NCI-H2196 treated with DMSO at 0.1 percent for 48 hours (cell line): ENCODE data around the gene DNASE1L1.

ENCODE experiments used
- DNase-seq: peaks from one replicate; lab custom pipeline; 2025; ENCODE audit not compliant: unreplicated experiment; lab: John Stamatoyannopoulos, UW

Gene DNASE1L1

DNA sequence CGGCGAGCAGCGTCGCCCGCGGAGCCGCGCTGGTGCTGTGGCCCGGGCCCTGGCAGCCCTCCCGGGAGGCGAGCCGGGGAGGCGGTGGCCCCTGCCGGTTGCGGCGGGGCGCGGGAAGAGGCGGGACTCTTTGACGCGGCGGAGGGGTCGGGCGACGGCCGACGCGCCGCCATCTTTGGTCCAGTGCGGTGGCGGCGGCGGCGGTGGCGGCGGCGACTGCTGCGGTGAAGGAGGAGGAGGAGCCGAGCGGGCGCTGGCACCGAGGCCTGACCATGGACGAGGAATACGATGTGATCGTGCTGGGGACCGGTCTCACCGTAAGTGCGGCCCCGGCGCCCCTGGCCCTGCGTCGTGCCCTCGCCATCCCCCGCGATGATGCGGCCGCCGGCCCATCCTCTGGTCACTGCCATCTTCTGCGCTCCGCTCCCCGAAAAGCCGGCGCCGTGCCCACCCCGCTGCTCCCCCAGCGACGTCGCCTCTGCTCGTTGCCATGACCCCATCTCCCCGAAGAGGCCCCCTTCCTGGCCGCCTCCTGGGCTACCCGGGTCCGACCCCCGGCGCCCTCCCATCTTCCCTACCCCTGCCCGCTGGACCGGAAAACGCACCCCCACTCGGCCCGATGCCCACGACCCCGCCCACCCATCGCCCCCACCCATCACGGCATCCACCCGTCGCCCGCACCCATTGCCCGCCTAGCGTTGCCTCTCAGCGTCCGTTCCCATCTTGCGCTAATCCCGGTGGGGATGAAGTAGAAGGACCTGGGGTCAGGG is 28.1 kb upstream of the DNASE1L1 start, which contains the start of gene GDI1:
GDI1 (plus strand) TSS at position 172 of the 770 bp plus-strand sequence; CDS start at position 273, 101 bp downstream.
- DNase-seq: peak; percentile 7

DNA sequence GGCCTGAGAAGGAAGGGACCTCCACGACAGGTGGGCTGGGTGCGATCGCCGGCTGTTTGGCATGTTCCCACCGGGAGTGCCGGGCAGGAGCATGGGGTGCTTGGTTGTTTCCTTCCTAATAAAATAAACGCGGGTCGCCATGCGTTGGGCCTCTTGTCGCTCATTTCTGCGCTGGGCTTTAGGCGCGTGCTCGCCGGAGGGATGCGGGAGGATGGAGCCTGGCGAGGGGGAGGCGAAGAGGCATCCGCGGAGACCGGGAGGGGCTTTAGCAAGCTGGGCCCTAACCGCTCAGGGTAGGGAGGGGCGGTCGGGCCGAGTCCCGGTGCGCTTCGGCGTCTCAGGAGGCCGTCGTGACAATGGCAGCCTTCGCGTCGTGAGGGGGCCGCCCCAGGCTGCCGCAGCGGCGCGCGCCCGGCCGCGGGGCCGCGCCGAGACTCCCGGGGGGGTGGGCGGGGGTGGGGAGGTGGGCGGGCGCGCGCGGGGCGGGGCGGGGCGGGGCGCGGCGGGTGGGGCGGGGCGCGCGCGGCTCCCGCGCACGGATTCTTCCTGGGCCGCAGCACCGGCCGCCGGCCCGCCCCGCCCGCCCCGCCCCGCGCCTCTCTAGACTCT is 27.4 kb upstream of the DNASE1L1 start:
- no peak for DNase-seq

DNA sequence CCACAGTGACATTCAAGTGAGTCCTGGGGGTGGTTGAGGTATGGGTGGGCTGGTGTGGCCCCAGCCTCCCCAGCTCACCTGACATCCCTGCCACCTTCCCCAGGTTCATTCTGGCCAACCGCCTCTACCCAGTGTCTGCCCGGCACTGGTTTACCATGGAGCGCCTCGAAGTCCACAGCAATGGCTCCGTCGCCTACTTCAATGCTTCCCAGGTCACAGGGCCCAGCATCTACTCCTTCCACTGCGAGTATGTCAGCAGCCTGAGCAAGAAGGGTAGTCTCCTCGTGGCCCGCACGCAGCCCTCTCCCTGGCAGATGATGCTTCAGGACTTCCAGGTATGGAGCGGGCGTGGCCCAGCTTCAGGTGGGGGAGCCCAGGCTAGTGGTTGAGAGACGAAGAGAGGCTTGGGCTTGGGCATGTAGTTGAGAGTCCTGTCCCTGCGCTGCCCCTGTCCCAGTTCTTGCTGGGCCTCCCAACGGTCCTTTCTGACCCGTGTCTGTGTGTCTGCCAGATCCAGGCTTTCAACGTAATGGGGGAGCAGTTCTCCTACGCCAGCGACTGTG is 26.2 kb upstream of the DNASE1L1 start:
- DNase-seq: no peak

DNA sequence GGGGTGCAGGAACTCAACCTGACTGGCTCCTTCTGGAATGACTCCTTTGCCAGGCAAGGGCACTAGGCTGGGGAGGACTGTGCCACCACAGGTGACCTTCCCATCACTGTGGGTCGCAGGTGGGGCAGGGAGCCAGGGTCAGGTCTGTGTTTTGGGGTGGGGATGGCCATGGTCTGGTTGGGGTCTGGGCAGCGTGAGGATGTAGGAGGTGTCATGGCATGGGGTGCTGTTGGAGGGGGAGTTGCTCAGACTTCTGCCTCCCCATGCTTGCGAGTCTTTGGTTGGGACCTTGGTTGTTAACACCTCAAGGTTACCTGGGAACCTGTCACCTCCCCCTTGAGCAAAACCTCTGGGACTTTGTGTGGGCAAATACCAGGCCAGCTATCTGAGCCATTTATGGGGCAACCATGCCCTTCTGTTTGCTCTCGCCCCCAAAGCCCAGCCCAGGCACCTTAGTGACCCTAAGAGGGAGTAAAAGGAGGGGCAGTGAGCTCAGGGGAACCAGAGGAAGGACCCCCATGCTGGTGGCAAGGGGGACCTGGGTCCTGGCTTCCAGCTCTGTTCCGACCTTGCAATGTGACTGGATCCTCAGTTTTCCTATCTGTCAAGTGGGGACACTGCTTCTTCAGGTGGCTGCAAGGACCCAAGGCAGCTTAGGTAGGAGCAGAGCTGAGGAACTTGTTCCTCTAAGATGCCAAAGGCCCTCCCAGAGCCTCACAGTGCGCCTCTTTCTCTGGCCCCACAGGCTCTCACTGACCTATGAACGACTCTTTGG is 25.5 kb upstream of the DNASE1L1 start:
- DNase-seq: no peak

DNA sequence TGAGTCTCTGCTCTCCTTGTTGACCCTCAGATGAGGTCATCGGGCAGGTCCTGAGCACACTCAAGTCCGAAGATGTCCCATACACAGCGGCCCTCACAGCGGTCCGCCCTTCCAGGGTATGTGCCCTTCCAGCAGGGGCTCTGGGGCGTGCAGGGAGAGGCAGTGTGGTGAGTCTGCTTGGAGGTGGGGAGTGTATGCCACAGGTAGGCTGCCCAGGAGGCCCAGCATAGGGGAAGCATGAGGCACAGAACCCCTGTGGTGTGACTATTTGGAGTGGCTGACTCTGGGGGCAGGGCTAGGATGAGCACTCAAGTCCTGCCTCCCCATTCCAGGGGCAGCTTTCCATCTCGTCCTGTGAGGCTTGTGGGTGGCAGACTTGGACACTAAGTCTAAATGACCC is 24.6 kb upstream of the DNASE1L1 start:
- no peak for DNase-seq

DNA sequence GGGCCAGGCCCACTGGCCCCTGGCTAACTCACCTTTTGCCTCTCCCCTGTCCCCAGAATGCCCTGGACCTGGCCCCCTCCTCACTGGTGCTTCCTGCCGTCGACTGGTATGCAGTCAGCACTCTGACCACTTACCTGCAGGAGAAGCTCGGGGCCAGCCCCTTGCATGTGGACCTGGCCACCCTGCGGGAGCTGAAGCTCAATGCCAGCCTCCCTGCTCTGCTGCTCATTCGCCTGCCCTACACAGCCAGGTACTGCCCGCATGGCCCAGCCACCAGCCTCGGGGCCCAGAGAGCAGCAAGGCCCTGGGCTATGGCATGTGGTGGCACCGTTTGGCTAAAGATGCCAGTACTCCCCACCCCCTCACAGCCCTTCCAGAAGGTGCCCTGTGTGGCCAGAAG is 23.2 kb upstream of the DNASE1L1 start:
- DNase-seq: no peak

DNA sequence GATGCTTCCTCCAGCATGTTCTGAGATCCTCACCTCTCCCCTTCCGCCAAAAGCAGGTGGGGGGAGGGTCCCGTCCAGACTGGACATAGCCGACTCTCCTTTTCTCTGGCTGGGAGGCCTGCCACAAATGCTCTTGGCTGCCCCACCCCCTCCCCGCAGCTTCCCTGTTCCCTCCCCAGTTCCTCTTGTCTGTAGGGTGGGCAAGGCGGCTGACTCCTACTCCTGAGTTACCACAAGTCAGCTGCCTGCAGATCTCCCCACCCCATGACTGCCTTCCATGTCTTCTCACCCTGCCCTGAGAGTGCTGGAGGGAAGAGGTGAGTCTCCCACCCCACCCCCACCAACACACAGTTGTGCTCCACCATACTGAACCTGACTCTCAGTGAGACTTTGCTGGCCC is 22.3 kb upstream of the DNASE1L1 start:
- no peak for DNase-seq

DNA sequence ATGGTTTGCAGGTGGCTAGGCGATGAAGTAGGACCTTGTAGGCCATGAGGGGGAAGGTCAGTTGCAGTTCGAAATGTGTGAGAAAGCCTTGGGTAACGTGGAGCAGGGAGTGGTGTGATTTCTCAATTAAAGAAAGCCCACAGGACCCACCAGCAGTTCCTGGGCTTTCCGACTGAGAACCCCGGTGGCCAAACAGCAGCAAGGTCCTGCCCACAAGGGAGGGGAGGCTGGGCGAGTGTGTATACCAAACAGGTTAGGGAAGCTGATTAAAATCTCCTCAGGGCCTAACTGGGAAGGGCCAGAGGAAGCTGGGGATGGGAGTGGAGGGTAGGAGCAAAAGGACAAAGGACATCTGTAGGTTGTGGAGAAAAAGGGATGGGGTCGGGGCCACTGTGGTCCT is 21.9 kb upstream of the DNASE1L1 start:
- DNase-seq: no peak

DNA sequence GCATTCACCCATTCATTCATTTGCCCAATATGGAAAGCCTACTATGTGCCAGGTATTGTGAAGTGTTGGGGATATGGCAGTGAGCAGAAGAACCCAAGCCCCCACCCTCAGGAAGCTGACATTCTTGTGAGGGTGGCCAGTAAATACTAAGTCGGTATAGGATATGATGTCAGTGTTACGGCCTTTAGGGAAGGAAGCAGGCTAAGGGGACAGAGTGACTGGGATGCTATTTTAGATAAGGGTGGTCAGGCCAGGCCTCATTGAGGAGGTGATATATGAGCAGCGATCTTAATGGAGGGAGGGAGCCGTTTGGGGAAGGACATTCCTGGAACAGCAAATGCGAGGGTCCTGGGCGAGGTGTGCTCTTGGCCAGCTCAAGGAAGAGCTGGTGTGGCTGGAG is 21.4 kb upstream of the DNASE1L1 start:
- no peak for DNase-seq

DNA sequence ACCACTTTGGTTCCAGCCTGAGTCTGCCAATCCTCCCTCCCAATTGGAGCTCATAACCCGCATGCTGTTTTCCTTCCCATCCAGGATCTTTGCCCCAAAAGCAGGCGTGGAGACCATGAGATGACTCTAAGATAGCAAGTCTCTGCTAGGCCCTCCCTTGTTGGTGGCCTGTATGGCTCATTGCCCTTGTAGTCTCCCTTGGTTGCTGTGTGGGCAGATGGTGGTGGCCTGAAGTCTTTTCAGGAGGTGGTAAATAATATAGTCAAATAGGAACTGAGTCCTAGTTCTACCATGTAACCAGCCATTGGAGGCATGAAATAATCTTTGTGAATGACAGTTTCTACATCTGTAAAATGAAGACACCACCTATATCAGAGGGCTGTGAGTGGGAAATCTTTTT is 20.7 kb upstream of the DNASE1L1 start:
- DNase-seq: no peak

DNA sequence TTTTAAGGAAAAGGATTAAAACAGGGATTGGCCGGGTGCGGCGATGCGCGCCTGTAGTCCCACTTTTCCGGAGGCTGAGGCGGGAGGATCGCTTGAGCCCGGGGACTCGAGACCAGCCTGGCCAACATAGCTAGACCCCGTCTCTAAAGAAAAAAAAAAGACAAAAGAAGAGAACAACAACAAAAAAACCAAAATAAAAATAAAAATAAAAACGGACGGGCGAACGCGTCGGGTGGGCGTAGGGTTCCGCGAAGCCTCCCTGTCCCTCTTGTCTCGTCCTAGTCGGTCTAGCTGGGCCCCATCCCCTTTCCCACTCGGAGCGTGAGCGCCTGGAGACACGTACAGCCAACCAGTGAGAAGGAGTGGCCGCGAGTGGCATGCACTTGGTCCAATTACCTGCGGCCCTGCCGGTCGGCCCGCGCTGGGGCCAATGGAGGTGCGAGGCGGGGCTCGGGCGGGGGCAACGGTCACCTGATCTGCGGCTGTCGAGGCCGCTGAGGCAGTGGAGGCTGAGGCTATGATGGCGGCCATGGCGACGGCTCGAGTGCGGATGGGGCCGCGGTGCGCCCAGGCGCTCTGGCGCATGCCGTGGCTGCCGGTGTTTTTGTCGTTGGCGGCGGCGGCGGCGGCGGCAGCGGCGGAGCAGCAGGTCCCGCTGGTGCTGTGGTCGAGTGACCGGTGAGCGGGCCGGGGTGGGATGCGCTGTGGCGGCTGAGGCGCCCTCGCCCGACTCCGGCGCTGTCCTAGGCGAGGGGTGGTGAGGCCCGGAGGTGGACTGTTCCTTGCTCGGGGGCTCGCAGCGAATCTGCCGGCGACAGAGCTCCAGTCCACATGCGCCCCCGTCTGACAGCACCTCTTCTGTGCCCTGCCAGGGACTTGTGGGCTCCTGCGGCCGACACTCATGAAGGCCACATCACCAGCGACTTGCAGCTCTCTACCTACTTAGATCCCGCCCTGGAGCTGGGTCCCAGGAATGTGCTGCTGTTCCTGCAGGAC is 19.4 kb upstream of the DNASE1L1 start, which contains the start of gene ATP6AP1:
ATP6AP1 (plus strand) TSS at position 502 of the 996 bp plus-strand sequence; CDS start at position 518, 16 bp downstream.
- peak; percentile 69 for DNase-seq

DNA sequence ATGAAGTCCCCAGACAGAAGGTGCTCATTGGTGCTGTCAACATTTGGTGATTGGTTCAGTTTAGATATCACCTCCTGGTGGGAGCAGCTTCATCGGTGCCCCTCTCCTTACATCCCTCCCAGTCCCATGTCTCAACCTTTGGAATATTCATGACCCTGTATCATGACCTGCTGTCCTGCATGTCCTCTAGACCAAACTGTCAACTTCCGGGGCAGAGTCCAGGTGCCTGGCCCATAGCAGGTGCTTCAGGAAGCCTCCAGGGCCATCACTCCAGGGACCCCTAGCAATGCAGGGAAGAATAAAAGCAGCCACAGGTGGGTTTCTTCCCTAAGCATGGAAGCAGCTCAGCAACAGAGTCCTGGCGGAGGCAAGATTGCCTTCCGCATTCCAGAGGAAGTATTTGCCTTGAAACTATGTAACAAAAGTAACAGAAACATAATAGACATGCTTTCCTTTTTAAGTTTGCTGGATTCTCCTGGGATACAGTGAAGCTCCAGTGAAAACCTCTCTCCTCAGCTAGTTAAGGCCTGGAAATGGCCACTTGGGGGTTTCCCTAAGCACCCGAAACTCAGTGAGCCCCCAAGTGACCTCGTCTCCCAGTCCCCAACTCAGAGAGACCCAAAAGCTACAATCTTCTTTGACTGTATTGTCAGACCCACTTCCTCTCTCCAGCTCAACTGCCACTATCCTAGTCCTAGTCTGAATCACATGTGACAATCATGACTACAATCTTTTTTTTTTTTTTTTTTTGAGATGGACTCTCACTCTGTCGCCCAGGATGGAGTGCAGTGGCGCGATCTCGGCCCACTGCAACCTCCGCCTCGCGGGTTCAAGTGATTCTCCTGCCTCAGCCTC is 18.1 kb upstream of the DNASE1L1 start:
- no peak for DNase-seq

DNA sequence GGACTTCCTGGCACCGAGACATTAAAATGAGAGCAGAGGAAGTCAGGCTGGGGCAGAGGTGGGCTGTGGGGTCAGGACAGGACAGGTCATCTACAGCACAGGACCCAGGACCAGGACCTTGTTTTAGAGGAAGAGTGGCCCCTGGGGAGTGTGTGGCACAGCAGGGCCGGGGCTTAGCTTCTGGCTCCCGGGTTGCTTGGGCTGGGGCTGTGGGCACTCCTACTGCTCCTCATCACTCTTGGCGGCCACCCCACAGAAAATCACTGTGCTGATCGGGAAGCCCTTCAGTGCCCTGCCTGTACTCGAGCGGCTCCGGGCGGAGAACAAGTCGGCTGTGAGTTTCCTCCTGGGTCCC is 11.3 kb upstream of the DNASE1L1 start:
- no peak for DNase-seq

DNA sequence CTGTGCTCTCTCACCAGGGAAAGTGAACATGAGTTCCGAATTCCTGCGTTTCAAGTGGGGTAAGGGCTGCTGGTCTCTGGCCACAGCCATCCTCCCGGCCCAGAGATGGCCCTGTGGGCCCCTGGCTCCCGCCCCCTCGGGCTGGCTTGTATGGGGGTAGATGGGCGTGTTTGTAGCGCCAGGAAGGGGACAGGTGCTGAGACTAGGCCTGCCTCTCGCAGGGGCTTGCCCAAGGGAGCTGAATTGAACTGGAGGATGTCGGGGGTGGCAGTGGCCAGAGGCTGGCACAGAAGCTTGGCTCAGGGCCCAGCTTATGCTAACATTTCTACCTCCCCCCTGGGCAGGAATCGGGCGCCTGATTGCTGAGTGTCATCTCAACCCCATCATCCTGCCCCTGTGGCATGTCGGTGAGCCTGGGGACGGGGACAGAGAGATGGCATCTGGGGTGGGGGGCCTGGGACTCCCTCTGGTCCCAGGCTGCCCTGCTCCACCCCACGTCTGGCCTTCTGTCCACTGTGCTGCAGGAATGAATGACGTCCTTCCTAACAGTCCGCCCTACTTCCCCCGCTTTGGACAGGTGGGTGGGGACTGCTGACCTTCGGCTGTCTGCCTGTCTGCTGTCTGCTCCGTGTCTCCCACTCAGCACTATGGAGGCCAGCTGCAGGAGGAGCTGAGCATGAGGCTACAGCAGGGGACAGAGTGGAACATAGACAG is 10.8 kb upstream of the DNASE1L1 start:
- DNase-seq: peak; percentile 7

DNA sequence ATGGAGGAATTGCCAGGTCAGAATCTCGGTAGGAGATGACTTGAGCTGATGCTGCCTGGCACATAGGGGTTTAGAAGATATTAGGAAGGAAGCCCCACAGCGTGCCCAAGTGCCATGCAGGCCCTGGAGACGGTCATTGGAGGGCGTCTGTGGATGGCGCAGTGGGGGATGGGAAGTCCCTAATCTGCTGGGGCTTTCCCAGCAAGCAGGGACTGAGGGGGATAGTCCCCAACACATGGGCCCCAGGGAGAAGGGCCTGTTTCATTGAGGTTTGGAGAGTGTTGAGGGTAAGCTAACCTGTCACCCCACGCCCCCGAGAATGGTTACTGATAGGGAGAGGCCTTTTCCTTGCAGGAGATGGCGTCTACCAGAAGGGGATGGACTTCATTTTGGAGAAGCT is 10.1 kb upstream of the DNASE1L1 start:
- no peak for DNase-seq

DNA sequence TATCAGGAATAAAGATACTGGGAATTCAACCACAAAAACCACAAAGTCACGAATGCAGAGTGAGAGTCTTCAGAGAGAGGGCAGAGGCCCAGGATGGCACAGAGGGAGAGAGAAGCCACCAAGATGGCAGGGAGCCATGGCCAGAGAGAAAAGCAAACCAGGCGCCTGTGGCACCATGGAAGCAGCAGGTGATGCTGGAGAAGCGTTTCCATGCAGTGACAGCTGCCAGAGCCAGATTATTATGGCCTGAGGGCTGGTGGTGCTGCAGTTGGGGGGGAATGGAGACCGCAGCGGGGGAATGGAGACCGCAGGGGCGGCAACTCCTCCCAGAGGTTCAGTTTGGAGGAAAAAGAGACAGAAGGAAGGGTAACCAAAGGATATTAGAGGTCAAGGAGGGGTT is 8.1 kb upstream of the DNASE1L1 start:
- peak; percentile 1 for DNase-seq

DNA sequence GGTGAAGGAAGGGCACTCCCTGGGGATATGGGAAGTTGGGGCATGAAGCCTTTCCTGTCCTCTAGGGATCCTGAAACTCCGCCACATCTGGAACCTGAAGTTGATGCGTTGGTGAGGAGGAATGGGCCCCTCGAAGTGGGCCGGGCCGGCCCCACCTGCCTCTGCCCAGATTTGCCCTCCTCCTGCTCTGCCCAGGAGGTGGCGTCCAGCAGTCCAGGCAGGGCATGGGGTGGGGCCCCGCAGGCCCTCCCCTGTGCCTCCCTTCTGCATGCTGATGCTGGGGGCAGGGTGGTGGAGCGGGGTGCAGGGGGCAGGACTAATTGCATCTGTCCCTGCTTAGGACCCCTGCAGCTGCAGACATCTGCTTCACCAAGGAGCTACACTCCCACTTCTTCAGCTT is 4.1 kb upstream of the DNASE1L1 start:
- DNase-seq: no peak

DNA sequence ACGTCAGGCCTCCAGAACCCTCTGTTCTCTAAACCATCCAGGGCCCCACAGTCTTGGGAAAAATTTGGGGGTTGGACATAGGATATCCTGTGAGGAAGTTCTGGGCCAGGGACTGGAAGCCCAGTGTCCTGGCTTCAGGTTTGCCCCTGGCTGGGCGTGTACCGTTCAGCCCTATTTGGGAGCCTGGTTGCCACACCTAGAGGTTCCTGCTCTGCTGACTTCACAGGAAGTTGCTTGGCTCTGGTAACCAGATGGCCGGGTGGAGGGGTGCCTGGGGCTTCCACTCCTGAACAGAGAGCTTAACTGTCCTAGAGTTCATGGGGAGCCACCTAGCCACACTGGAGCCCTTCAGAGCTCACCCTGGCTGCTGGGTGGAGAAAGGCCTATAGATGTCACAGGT is 3.4 kb upstream of the DNASE1L1 start:
- no peak for DNase-seq

DNA sequence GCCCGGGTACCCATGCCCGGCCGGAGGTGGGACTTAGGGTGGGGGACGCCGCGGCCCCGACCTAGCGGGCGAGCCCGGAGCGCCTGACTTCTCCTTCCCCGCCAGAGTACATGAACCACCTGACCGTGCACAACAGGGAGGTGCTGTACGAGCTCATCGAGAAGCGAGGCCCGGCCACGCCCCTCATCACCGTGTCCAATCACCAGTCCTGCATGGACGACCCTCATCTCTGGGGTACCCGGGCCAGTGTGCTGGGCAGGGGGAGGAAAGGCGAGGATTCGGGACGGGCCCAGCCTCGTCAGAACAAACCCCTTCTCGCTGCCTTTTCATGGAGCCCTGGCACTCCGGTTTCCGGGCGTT is 2.9 kb upstream of the DNASE1L1 start:
- peak; percentile 18 for DNase-seq
